Measurements from ENCODE around the gene SLC35E2B. TPM values are rescaled to one million over a fixed set of nuclear protein-coding genes. Genes with fewer than 3 reads are reported as not detected.
A peak's percentile ranks its signal among the peaks of the same experiment; 100 is the strongest.
"Not testable (repeated sequence)": the region's sequence is repeated elsewhere in the genome, so short reads cannot be mapped to it uniquely, and the experiment has no call there.

Gene SLC35E2B
- total RNA-seq, 4 donors from 2014 or later = 34.0 to 59.9 (median 48.8) TPM

GRCh38 chr1:1703796-1704195 lies 11.2 kb upstream of the SLC35E2B start:
- H3K27ac ChIP-seq = no peak overlapping the region
- H3K4me3 ChIP-seq = no peak overlapping the region
- H3K9me3 ChIP-seq = no peaks in the 10 kb centered on the region
- peaks cover 26% of the 10 kb centered on the region for H3K36me3 ChIP-seq
- DNase-seq (ENCODE audit: low spot score in 2 of 2) = peak; percentile 51 to 72
- no peaks in the 10 kb centered on the region for H3K27me3 ChIP-seq
- H3K4me1 ChIP-seq = no peaks in the 10 kb centered on the region
- no peak for TF ChIP-seq EP300 (IDR thresholded peaks at IDR 0.05)
- TF ChIP-seq POLR2AphosphoS5 (IDR thresholded peaks at IDR 0.05) = no peak
- TF ChIP-seq POLR2A (IDR thresholded peaks at IDR 0.05) = no peak
- no peak for TF ChIP-seq CTCF (IDR thresholded peaks at IDR 0.05)
- 89% methylated on average over 11 of the region's 22 CpGs for WGBS

- not testable (repeated sequence) for H3K4me1 ChIP-seq; DNase-seq (ENCODE audit: low spot score in 2 of 2); H3K27me3 ChIP-seq; H3K27ac ChIP-seq; H3K9me3 ChIP-seq; H3K4me3 ChIP-seq
- H3K36me3 ChIP-seq = peaks cover 22% of the 10 kb centered on the region
- WGBS = 73% methylated on average over 12 of the region's 18 CpGs
Measured at GRCh38 chr1:1702506-1702905, 9.9 kb upstream of the SLC35E2B start.

- not testable (repeated sequence) for DNase-seq (ENCODE audit: low spot score in 2 of 2); H3K9me3 ChIP-seq; H3K4me3 ChIP-seq; H3K27me3 ChIP-seq; H3K27ac ChIP-seq; H3K4me1 ChIP-seq
- WGBS = no CpG with 5 or more reads among the region's 33 CpGs
- peaks cover 15% of the 10 kb centered on the region for H3K36me3 ChIP-seq
Measured at GRCh38 chr1:1700557-1700956, 8.0 kb upstream of the SLC35E2B start.

- not testable (repeated sequence) for H3K4me1 ChIP-seq; DNase-seq (ENCODE audit: low spot score in 2 of 2); H3K4me3 ChIP-seq; H3K9me3 ChIP-seq; H3K27me3 ChIP-seq; H3K27ac ChIP-seq
- H3K36me3 ChIP-seq = peaks cover 15% of the 10 kb centered on the region
- whole genome bisulfite sequencing = no CpG with 5 or more reads among the region's 45 CpGs
Measured at GRCh38 chr1:1700067-1700466, 7.5 kb upstream of the SLC35E2B start.

GRCh38 chr1:1699061-1699460 lies 6.5 kb upstream of the SLC35E2B start:
- not testable (repeated sequence) for H3K27me3 ChIP-seq, H3K27ac ChIP-seq, H3K4me3 ChIP-seq, H3K36me3 ChIP-seq, H3K9me3 ChIP-seq, H3K4me1 ChIP-seq
- peak in 1 of 2 donors; percentile 58 for DNase-seq (ENCODE audit: low spot score in 2 of 2)
- 100% methylated on average over 5 of the region's 19 CpGs for WGBS

- H3K36me3 ChIP-seq, H3K9me3 ChIP-seq, H3K4me3 ChIP-seq, H3K27me3 ChIP-seq, H3K4me1 ChIP-seq, H3K27ac ChIP-seq: not testable (repeated sequence)
- 78% methylated on average over 18 of the region's 26 CpGs for WGBS
- peak; percentile 24 to 57 for DNase-seq (ENCODE audit: low spot score in 2 of 2)
Measured at GRCh38 chr1:1697358-1698183, 5.0 kb upstream of the SLC35E2B start.

GRCh38 chr1:1696431-1697357 lies 4.1 kb upstream of the SLC35E2B start:
- H3K9me3 ChIP-seq, H3K36me3 ChIP-seq, H3K4me1 ChIP-seq, H3K4me3 ChIP-seq, H3K27me3 ChIP-seq, H3K27ac ChIP-seq: not testable (repeated sequence)
- DNase-seq (ENCODE audit: low spot score in 2 of 2) = peak; percentile 34 to 40
- WGBS = 94% methylated on average over 14 of the region's 23 CpGs

- H3K27me3 ChIP-seq, H3K4me1 ChIP-seq, H3K36me3 ChIP-seq, H3K9me3 ChIP-seq: not testable (repeated sequence)
- peak; percentile 64 to 90 for DNase-seq (ENCODE audit: low spot score in 2 of 2)
- H3K4me3 ChIP-seq = peak overlapping the region; percentile 67
- no CpG with 5 or more reads among the region's 45 CpGs for WGBS
- H3K27ac ChIP-seq = peak overlapping the region; percentile 94
Measured at GRCh38 chr1:1692324-1692713, 276 bp downstream of the SLC35E2B start.

- not testable (repeated sequence) for H3K9me3 ChIP-seq, H3K4me1 ChIP-seq, H3K27me3 ChIP-seq, H3K27ac ChIP-seq, H3K36me3 ChIP-seq
- 0% methylated on average over 1 of the region's 16 CpGs for WGBS
- peak in 1 of 2 donors; percentile 39 for DNase-seq (ENCODE audit: low spot score in 2 of 2)
- H3K4me3 ChIP-seq = peak overlapping the region; percentile 32
Measured at GRCh38 chr1:1691443-1691842, 1.2 kb downstream of the SLC35E2B start.

- peak in 1 of 2 donors; percentile 48 for DNase-seq (ENCODE audit: low spot score in 2 of 2)
- H3K36me3 ChIP-seq, H3K27ac ChIP-seq, H3K9me3 ChIP-seq, H3K27me3 ChIP-seq, H3K4me3 ChIP-seq: not testable (repeated sequence)
- peaks cover 19% of the 10 kb centered on the region for H3K4me1 ChIP-seq
- 93% methylated on average over 7 of the region's 7 CpGs for WGBS
Measured at GRCh38 chr1:1689526-1689925, 3.1 kb downstream of the SLC35E2B start.
